Panc1 (cell line): ENCODE results near the gene CHRDL2. TPM values are rescaled to one million over a fixed set of nuclear protein-coding genes. Genes with fewer than 3 reads are reported as not detected.

ENCODE experiments used
- ATAC-seq: fragments of 200-7000 bp; cut with Tn5 transposase; 2 replicates; pipeline ENCODE4 v1.9.1; 2020; ENCODE audit warnings: mild to moderate bottlenecking, moderate library complexity
- BruUV-seq: library from RNA; stranded (reverse); fragments of 400-500 nt; replicated peaks from 2 replicates; lab custom pipeline; 2021; lab: Mats Ljungman, UMichigan
- CTCF ChIA-PET: fragments of 300-600 bp; sonication (Branson Sonifier 250); formaldehyde crosslinking; loops from one replicate; lab custom pipeline; 2022; ENCODE audit warnings: antibody characterized with exemption; lab: Charles Lee
- POLR2A ChIA-PET: fragments of 300-600 bp; sonication (Branson Sonifier 250); formaldehyde crosslinking; loops from one replicate; lab custom pipeline; 2022; ENCODE audit warnings: antibody characterized with exemption; lab: Charles Lee
- DNase-seq: peaks from one replicate; pipeline ENCODE4 v3.0.0-alpha.2; 2010; ENCODE audit warnings: low read depth, low spot score
- H3K27ac ChIP-seq: 2 replicates; pipeline ENCODE4 v1.5.1; 2011; ENCODE audit warnings: mild to moderate bottlenecking, low read length, inconsistent platforms
- H3K27me3 ChIP-seq: fragments of 200-500 bp; sonication (Bioruptor generic); 2 replicates; pipeline ENCODE4 v1.6.0; 2014; ENCODE audit warnings: low read length, inconsistent platforms; ENCODE audit not compliant: control insufficient read depth, insufficient read depth
- H3K36me3 ChIP-seq: fragments of 200-500 bp; sonication (Bioruptor generic); 2 replicates; pipeline ENCODE4 v1.5.1; 2014; ENCODE audit warnings: inconsistent platforms, mild to moderate bottlenecking, low read length, moderate library complexity; ENCODE audit not compliant: control insufficient read depth, insufficient read depth
- H3K4me1 ChIP-seq: 2 replicates; pipeline ENCODE4 v1.5.1; 2011; ENCODE audit warnings: inconsistent platforms, mild to moderate bottlenecking, low read length, moderate library complexity; ENCODE audit not compliant: control insufficient read depth, insufficient read depth
- H3K4me3 ChIP-seq, 2 experiments: 2 replicates each; pipeline ENCODE4 v1.5.1; 2011 to 2012; ENCODE audit warnings: low read depth in 2 of 2, low read length in 2 of 2, mild to moderate bottlenecking in 2 of 2, inconsistent platforms in 1 of 2, moderate library complexity in 1 of 2
- H3K9me3 ChIP-seq: fragments of 200-500 bp; sonication (Bioruptor generic); 2 replicates; pipeline ENCODE4 v1.5.1; 2014; ENCODE audit warnings: low read depth, mild to moderate bottlenecking, inconsistent platforms, low read length, moderate library complexity; ENCODE audit not compliant: control insufficient read depth, insufficient read depth
- POLR2AphosphoS5 ChIP-seq: IDR thresholded peaks from 2 replicates; pipeline ENCODE4 v1.6.1; 2012; ENCODE audit warnings: mild to moderate bottlenecking, low read depth, low read length, moderate library complexity
- REST ChIP-seq, 2 experiments: IDR thresholded peaks; 2 replicates each; pipeline ENCODE4 v1.6.1; 2011 to 2012; ENCODE audit warnings: low read depth in 2 of 2, control low read depth in 1 of 2, low read length in 1 of 2, mild to moderate bottlenecking in 1 of 2, moderate library complexity in 1 of 2; ENCODE audit not compliant: insufficient read depth in 1 of 2
- SIN3A ChIP-seq: IDR thresholded peaks from 2 replicates; pipeline ENCODE4 v1.6.1; 2012; ENCODE audit warnings: low read depth, mild to moderate bottlenecking, low read length, moderate library complexity, borderline replicate concordance; ENCODE audit not compliant: insufficient read depth
- TCF7L2 ChIP-seq: IDR thresholded peaks from 2 replicates; pipeline ENCODE4 v1.6.1; 2011; ENCODE audit warnings: mild to moderate bottlenecking, low read depth, low read length, inconsistent platforms
- in situ Hi-C: cut with HindIII; loops from 2 replicates; pipeline ENCODE4 v1.10.0; 2016; ENCODE audit warnings: low sequenced_read_pairs, low pct_unique_long_range_greater_than_20kb
- intact Hi-C: fragments of 100-400 bp; cut with micrococcal nuclease; formaldehyde crosslinking; loops from one replicate; pipeline ENCODE4 v1.10.0; 2022; ENCODE audit not compliant: unreplicated experiment
- total RNA-seq: library from RNA; stranded (reverse); gene quantifications from one replicate; pipeline ENCODE4 v1.2.1, GENCODE V29; 2021; ENCODE audit not compliant: unreplicated experiment
- TF ChIP-seq, protein P1 (sequence below): fragments of 450-650 bp; IDR thresholded peaks from 2 replicates; pipeline ENCODE4 v1.5.1; 2017; ENCODE audit warnings: mild to moderate bottlenecking

CHRDL2 gene
- total RNA-seq, 1 experiment from 2014 or later, result 0.15 TPM

DNA sequence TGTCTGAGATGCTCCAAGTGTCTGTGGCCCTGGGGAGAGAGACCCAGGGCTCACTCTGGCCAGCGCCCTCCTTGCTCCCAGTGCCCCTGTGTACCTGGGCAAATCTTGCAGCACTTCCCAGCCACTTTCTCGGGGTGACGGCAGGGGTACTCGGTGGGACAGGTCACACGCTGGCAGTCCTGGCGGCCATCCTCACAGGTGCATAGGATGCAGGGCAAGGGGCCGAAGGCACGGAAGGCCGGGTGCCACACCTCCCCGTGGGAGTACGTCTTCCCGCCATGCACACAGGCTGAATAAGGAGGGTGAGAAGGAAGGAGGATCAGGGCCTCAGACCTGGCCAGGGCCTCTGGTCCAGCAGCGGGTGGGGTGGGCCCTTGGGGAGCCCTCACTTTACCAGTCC lies 28.0 kb downstream of the CHRDL2 start:
- no peak for TF ChIP-seq SIN3A
- no peak for TF ChIP-seq REST (IDR thresholded peaks at IDR 0.05; ENCODE audit: insufficient read depth in 1 of 2, low read depth in 2 of 2, low read length in 1 of 2)
- no peak for TF ChIP-seq POLR2AphosphoS5
- TF ChIP-seq, protein P1, sequence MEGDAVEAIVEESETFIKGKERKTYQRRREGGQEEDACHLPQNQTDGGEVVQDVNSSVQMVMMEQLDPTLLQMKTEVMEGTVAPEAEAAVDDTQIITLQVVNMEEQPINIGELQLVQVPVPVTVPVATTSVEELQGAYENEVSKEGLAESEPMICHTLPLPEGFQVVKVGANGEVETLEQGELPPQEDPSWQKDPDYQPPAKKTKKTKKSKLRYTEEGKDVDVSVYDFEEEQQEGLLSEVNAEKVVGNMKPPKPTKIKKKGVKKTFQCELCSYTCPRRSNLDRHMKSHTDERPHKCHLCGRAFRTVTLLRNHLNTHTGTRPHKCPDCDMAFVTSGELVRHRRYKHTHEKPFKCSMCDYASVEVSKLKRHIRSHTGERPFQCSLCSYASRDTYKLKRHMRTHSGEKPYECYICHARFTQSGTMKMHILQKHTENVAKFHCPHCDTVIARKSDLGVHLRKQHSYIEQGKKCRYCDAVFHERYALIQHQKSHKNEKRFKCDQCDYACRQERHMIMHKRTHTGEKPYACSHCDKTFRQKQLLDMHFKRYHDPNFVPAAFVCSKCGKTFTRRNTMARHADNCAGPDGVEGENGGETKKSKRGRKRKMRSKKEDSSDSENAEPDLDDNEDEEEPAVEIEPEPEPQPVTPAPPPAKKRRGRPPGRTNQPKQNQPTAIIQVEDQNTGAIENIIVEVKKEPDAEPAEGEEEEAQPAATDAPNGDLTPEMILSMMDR, result no peak
- no peak for TF ChIP-seq TCF7L2
- no peak overlapping the region for H3K4me3 ChIP-seq
- intact Hi-C loops, result no loop called here
- CTCF ChIA-PET, result interaction anchor here (0.8 to 4.3 kb wide), 6 partner anchors 11 to 333 kb away, joined by 3 to 70 read pairs (median 8); no protein-coding TSS in a partner anchor
- H3K36me3 ChIP-seq, result no peaks in the 10 kb centered on the region
- POLR2A ChIA-PET, result no interaction called here
- BruUV-seq, result no TSS peak
- ATAC-seq (no peak), DNase-seq (no peak)
- no peak overlapping the region for H3K27ac ChIP-seq
- no peaks in the 10 kb centered on the region for H3K4me1 ChIP-seq
- H3K9me3 ChIP-seq, result no peaks in the 10 kb centered on the region
- in situ Hi-C loops, result no loop called here
- no peaks in the 10 kb centered on the region for H3K27me3 ChIP-seq

- in situ Hi-C loops, result no loop called here
- intact Hi-C loops, result loop anchor here (1.0 kb wide), 2 partner anchors 24 to 37 kb away; no protein-coding TSS in a partner anchor
- DNase-seq (no peak), ATAC-seq (peak; percentile 80)
- BruUV-seq, result no TSS peak
- ChIA-PET CTCF (interaction anchor here (0.6 to 4.3 kb wide), 16 partner anchors 8 to 447 kb away, joined by 3 to 70 read pairs (median 4); no protein-coding TSS in a partner anchor), POLR2A (no interaction called here)
- Histone ChIP-seq H3K36me3 (no peaks in the 10 kb centered on the region), H3K9me3 (no peaks in the 10 kb centered on the region), H3K4me3 (no peak overlapping the region), H3K27ac (no peak overlapping the region), H3K27me3 (no peaks in the 10 kb centered on the region), H3K4me1 (no peaks in the 10 kb centered on the region)
- TF ChIP-seq REST (IDR thresholded peaks at IDR 0.05; ENCODE audit: insufficient read depth in 1 of 2, low read depth in 2 of 2, low read length in 1 of 2), result no peak
- TF ChIP-seq, protein P1, result peak; percentile 98
- TF ChIP-seq TCF7L2, result no peak
Observed at GRCh38 chr11:74702383-74703007, 28.7 kb downstream of the CHRDL2 start.
